ENCODE measurements around the gene FOCAD. TPM values are rescaled to one million over a fixed set of nuclear protein-coding genes. Genes with fewer than 3 reads are reported as not detected.
"Not testable (repeated sequence)": the region's sequence is repeated elsewhere in the genome, so short reads cannot be mapped to it uniquely, and the experiment has no call there.

FOCAD gene
- total RNA-seq, 1 donor from 2014 or later, result 30.0 TPM

GRCh38 chr9:20659474-20659967 is 24.5 kb upstream of the FOCAD start:
- H3K4me3 ChIP-seq (ENCODE audit: low read depth, low read length), result peak overlapping the region; percentile 52
- TF ChIP-seq CTCF (conservative IDR thresholded peaks at IDR 0.05; ENCODE audit: low read depth, low read length), result no peak
- no peak for DNase-seq (ENCODE audit: low read depth)

- no peak overlapping the region for H3K4me3 ChIP-seq (ENCODE audit: low read depth, low read length)
- no peak for DNase-seq (ENCODE audit: low read depth)
- TF ChIP-seq CTCF (conservative IDR thresholded peaks at IDR 0.05; ENCODE audit: low read depth, low read length), result no peak
These were observed 21.9 kb upstream of the FOCAD start for GRCh38 chr9:20662156-20662555.

- no peak for DNase-seq (ENCODE audit: low read depth)
- H3K4me3 ChIP-seq (ENCODE audit: low read depth, low read length), result no peak overlapping the region
- no peak for TF ChIP-seq CTCF (conservative IDR thresholded peaks at IDR 0.05; ENCODE audit: low read depth, low read length)
These were observed 20.9 kb upstream of the FOCAD start for GRCh38 chr9:20663133-20663532.

- no peak for TF ChIP-seq CTCF (conservative IDR thresholded peaks at IDR 0.05; ENCODE audit: low read depth, low read length)
- no peak overlapping the region for H3K4me3 ChIP-seq (ENCODE audit: low read depth, low read length)
- DNase-seq (ENCODE audit: low read depth), result no peak
These were observed 19.6 kb upstream of the FOCAD start for GRCh38 chr9:20664501-20664900.

GRCh38 chr9:20670395-20670794 is 13.7 kb upstream of the FOCAD start:
- DNase-seq (ENCODE audit: low read depth), result no peak
- H3K4me3 ChIP-seq (ENCODE audit: low read depth, low read length), result no peak overlapping the region
- no peak for TF ChIP-seq CTCF (conservative IDR thresholded peaks at IDR 0.05; ENCODE audit: low read depth, low read length)

- no peak for DNase-seq (ENCODE audit: low read depth)
- H3K4me3 ChIP-seq (ENCODE audit: low read depth, low read length), result no peak overlapping the region
- no peak for TF ChIP-seq CTCF (conservative IDR thresholded peaks at IDR 0.05; ENCODE audit: low read depth, low read length)
These were observed 12.4 kb upstream of the FOCAD start for GRCh38 chr9:20671635-20672034.

GRCh38 chr9:20673537-20673936 is 10.5 kb upstream of the FOCAD start:
- not testable (repeated sequence) for DNase-seq (ENCODE audit: low read depth); H3K4me3 ChIP-seq (ENCODE audit: low read depth, low read length)

Measured in epithelial cell of proximal tubule (primary cell).